ENCODE data around the gene PLA2G2F. TPM values are rescaled to one million over a fixed set of nuclear protein-coding genes. Genes with fewer than 3 reads are reported as not detected.

The PLA2G2F gene
- total and polyA plus RNA-seq, 2 donors (not counting 3 experiments of a cell fraction or from before 2014, with no cell fraction given), result not detected

DNA sequence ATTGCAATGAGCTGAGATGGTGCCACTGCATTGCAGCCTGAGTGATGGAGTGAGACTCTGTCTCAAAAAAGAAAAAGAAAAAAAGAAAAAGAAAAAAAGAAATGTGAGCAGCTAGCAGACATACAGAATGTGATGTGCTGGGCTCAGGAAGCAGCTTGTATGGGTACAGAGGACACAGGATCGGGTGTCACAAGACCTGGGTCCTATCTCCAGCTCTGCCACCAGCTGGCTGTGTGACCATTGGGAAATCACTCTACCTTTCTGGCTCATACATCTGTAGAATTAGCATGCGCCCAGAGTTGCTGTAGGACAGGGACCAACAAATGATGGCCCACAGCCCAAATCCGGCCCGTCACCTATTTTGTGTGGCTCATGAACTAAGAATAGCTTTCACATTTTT, 50.5 kb downstream of the PLA2G2F start:
- BruUV-seq (replicated peaks), result no TSS peak
- Histone ChIP-seq H3K27ac (ENCODE audit: insufficient read depth, low read depth, low read length) (no peak overlapping the region), H3K9me3 (replicated peaks; ENCODE audit: control insufficient read depth, insufficient read depth, low read length) (no peaks in the 10 kb centered on the region), H3K4me2 (ENCODE audit: insufficient read depth, low read length) (no peak overlapping the region), H3K27me3 (ENCODE audit: control insufficient read depth in 2 of 2, insufficient read depth in 2 of 2, low read length in 2 of 2) (peaks cover 12 to 24% of the 10 kb centered on the region in 2 experiments), H2AFZ (ENCODE audit: low read depth, low read length) (no peak overlapping the region), H3K4me1 (ENCODE audit: control insufficient read depth, extremely low read depth, insufficient read depth, low read length) (peaks cover 4% of the 10 kb centered on the region), H3K9ac (replicated peaks; ENCODE audit: extremely low read depth, insufficient read depth, low read length) (no peak overlapping the region), H3K36me3 (ENCODE audit: control insufficient read depth in 2 of 2, extremely low read depth in 1 of 2, insufficient read depth in 2 of 2, low read length in 2 of 2) (no peaks in the 10 kb centered on the region), H3K4me3 (replicated peaks in 1 of 3; ENCODE audit: insufficient read depth in 1 of 3, low read depth in 1 of 3, low read length in 3 of 3) (no peak overlapping the region), H3K79me2 (ENCODE audit: control insufficient read depth, insufficient read depth, low read length) (no peaks in the 10 kb centered on the region), H3K9me1 (replicated peaks; ENCODE audit: control insufficient read depth, extremely low read depth, insufficient read depth, low read length) (no peaks in the 10 kb centered on the region), H4K20me1 (replicated peaks; ENCODE audit: control insufficient read depth, extremely low read depth, insufficient read depth, low read length) (no peaks in the 10 kb centered on the region)
- CTCF ChIA-PET, result interaction anchor here (0.6 to 2.5 kb wide), 5 partner anchors 9 to 305 kb away, joined by 3 to 7 read pairs (median 3); no protein-coding TSS in a partner anchor
- no peak for DNase-seq (ENCODE audit: low read depth, low spot score)
- TF ChIP-seq FOS (IDR thresholded peaks at IDR 0.05; ENCODE audit: borderline replicate concordance, insufficient read depth, low read length) (no peak), POLR2A (IDR thresholded peaks at IDR 0.05; ENCODE audit: low read depth, low read length) (no peak), JUN (IDR thresholded peaks at IDR 0.05; ENCODE audit: borderline replicate concordance, insufficient read depth, insufficient read length, low read depth) (no peak), EZH2 (IDR thresholded peaks at IDR 0.05; ENCODE audit: borderline replicate concordance, low read depth, low read length, severe bottlenecking) (no peak), POLR2AphosphoS5 (IDR thresholded peaks at IDR 0.05; ENCODE audit: insufficient read depth, low read depth, low read length) (no peak), GATA2 (IDR thresholded peaks at IDR 0.05; ENCODE audit: insufficient read depth, insufficient read length, low read depth, low read length) (no peak), MYC (IDR thresholded peaks at IDR 0.05; ENCODE audit: low read depth, low read length) (no peak)
- TF ChIP-seq, protein P1, sequence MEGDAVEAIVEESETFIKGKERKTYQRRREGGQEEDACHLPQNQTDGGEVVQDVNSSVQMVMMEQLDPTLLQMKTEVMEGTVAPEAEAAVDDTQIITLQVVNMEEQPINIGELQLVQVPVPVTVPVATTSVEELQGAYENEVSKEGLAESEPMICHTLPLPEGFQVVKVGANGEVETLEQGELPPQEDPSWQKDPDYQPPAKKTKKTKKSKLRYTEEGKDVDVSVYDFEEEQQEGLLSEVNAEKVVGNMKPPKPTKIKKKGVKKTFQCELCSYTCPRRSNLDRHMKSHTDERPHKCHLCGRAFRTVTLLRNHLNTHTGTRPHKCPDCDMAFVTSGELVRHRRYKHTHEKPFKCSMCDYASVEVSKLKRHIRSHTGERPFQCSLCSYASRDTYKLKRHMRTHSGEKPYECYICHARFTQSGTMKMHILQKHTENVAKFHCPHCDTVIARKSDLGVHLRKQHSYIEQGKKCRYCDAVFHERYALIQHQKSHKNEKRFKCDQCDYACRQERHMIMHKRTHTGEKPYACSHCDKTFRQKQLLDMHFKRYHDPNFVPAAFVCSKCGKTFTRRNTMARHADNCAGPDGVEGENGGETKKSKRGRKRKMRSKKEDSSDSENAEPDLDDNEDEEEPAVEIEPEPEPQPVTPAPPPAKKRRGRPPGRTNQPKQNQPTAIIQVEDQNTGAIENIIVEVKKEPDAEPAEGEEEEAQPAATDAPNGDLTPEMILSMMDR (IDR thresholded peaks at IDR 0.05; ENCODE audit: extremely low read depth in 1 of 2, insufficient read depth in 1 of 2, low read depth in 1 of 2, low read length in 2 of 2), result no peak
- TF ChIP-seq, protein P2, sequence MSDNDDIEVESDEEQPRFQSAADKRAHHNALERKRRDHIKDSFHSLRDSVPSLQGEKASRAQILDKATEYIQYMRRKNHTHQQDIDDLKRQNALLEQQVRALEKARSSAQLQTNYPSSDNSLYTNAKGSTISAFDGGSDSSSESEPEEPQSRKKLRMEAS (IDR thresholded peaks at IDR 0.05; ENCODE audit: insufficient read depth, insufficient read length), result no peak
- POLR2A ChIA-PET, result no interaction called here
- no peak for FAIRE-seq
- intact Hi-C loops (cut with micrococcal nuclease) (no loop called here), dilution Hi-C loops (cut with MboI; ENCODE audit: extremely low pct_ligation_motif_present, low sequenced_read_pairs) (no loop called here)

All from endothelial cell of umbilical vein (primary cell).